ENCODE data around the gene NEK4.
A peak's percentile ranks its signal among the peaks of the same experiment; 100 is the strongest.

The NEK4 gene

GRCh38 chr3:52704611-52705437, 65.9 kb downstream of the NEK4 start:
- peak overlapping the region; percentile 95 for H3K4me2 ChIP-seq (ENCODE audit: low read length)
- peaks cover 27% of the 10 kb centered on the region for H3K4me1 ChIP-seq (ENCODE audit: low read length)
- no peaks in the 10 kb centered on the region for H3K9me3 ChIP-seq (ENCODE audit: insufficient read depth, low read length)
- no peaks in the 10 kb centered on the region for H4K20me1 ChIP-seq (ENCODE audit: insufficient read depth, low read length)
- peak overlapping the region; percentile 68 for H2AFZ ChIP-seq (ENCODE audit: low read depth, low read length)
- peak overlapping the region; percentile 89 for H3K9ac ChIP-seq (ENCODE audit: low read length)
- TF ChIP-seq CTCF (IDR thresholded peaks at IDR 0.05; ENCODE audit: low read depth, low read length) (no peak), EZH2phosphoT487 (IDR thresholded peaks at IDR 0.05; ENCODE audit: low read depth) (no peak)
- peaks cover 64% of the 10 kb centered on the region for H3K79me2 ChIP-seq (ENCODE audit: low read length)
- H3K27me3 ChIP-seq (ENCODE audit: low read depth, low read length), result no peaks in the 10 kb centered on the region
- H3K36me3 ChIP-seq (replicated peaks; ENCODE audit: low read depth, low read length), result peaks cover 17% of the 10 kb centered on the region
- peak overlapping the region; percentile 91 for H3K4me3 ChIP-seq (ENCODE audit: low read length)
- H3K27ac ChIP-seq (ENCODE audit: low read length), result peak overlapping the region; percentile 67

DNA sequence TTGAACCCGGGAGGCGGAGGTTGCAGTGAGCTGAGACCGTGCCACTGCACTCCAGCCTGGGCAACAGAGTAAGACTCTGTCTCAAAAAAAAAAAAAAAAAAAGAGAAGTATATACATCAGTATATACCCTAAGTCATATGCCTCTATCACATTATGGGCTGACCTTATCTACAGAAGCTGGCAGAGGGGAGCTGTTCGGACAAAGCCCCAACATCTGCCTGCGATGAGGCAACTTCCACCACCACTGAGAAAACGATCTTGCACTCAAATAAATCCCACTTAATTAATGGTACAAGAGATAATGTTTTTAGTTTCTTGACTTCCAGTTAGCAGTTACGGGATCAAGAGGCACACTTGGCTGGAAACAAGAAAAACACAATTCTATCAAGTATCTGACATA, 67.4 kb downstream of the NEK4 start:
- Histone ChIP-seq H3K9ac (ENCODE audit: low read length) (no peak overlapping the region), H3K79me2 (ENCODE audit: low read length) (peaks cover 61% of the 10 kb centered on the region), H3K4me1 (ENCODE audit: low read length) (peaks cover 25% of the 10 kb centered on the region), H4K20me1 (ENCODE audit: insufficient read depth, low read length) (no peaks in the 10 kb centered on the region), H3K9me3 (ENCODE audit: insufficient read depth, low read length) (no peaks in the 10 kb centered on the region), H3K36me3 (replicated peaks; ENCODE audit: low read depth, low read length) (peaks cover 9% of the 10 kb centered on the region), H2AFZ (ENCODE audit: low read depth, low read length) (no peak overlapping the region), H3K27me3 (ENCODE audit: low read depth, low read length) (no peaks in the 10 kb centered on the region), H3K4me3 (ENCODE audit: low read length) (no peak overlapping the region), H3K4me2 (ENCODE audit: low read length) (no peak overlapping the region), H3K27ac (ENCODE audit: low read length) (no peak overlapping the region)
- TF ChIP-seq CTCF (IDR thresholded peaks at IDR 0.05; ENCODE audit: low read depth, low read length), result no peak
- TF ChIP-seq EZH2phosphoT487 (IDR thresholded peaks at IDR 0.05; ENCODE audit: low read depth), result no peak

DNA sequence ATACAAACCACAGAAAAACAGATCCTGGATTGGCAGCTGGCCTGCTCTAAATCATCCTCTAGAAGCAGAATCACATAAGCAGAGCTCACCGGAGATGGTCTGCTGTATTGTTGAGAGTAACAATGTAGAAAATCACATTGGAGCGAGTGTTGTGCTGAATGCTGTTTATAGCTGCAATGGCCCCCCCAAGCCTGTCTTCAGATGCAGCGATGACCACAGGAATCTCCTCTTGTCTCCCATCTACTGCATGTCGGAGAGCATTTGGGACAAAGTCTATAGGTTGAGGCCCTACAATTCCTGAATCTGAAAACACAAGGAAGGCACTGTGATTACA, 73.1 kb downstream of the NEK4 start:
- Histone ChIP-seq H3K9me3 (ENCODE audit: insufficient read depth, low read length) (no peaks in the 10 kb centered on the region), H3K9ac (ENCODE audit: low read length) (no peak overlapping the region)

More for the DNA sequence above, 73.1 kb downstream of the NEK4 start:
- Histone ChIP-seq H2AFZ (ENCODE audit: low read depth, low read length) (no peak overlapping the region), H3K4me3 (ENCODE audit: low read length) (no peak overlapping the region), H3K79me2 (ENCODE audit: low read length) (peaks cover 20% of the 10 kb centered on the region), H4K20me1 (ENCODE audit: insufficient read depth, low read length) (peaks cover 34% of the 10 kb centered on the region), H3K4me1 (ENCODE audit: low read length) (peaks cover 34% of the 10 kb centered on the region), H3K36me3 (replicated peaks; ENCODE audit: low read depth, low read length) (peaks cover 52% of the 10 kb centered on the region), H3K4me2 (ENCODE audit: low read length) (0 out of 2 replicates have a peak overlapping the region, but pooled peaks have one; percentile 25), H3K27me3 (ENCODE audit: low read depth, low read length) (no peaks in the 10 kb centered on the region), H3K27ac (ENCODE audit: low read length) (peak overlapping the region; percentile 75)
- TF ChIP-seq EZH2phosphoT487 (IDR thresholded peaks at IDR 0.05; ENCODE audit: low read depth), result no peak
- TF ChIP-seq CTCF (IDR thresholded peaks at IDR 0.05; ENCODE audit: low read depth, low read length), result no peak
